SW480 (cell line): Measurements from ENCODE around the gene CUEDC2.

Source experiments
- DNase-seq: peaks from one replicate; pipeline ENCODE4 v3.0.0-alpha.2; 2016; ENCODE audit warnings: low spot score

CUEDC2 gene

GRCh38 chr10:102432162-102432950 lies at the start of gene CUEDC2:
Gene CUEDC2, minus strand, starts transcription at chr10:102432574. Its CDS starts 7,386 bp downstream, at chr10:102425188.
- peak; percentile 91 for DNase-seq

- no peak for DNase-seq
These were observed 48.0 kb upstream of the CUEDC2 start for GRCh38 chr10:102480396-102480795.

- no peak for DNase-seq
These were observed 47.3 kb upstream of the CUEDC2 start for GRCh38 chr10:102479651-102480050.

- no peak for DNase-seq
These were observed 44.2 kb upstream of the CUEDC2 start for GRCh38 chr10:102476466-102477141.

GRCh38 chr10:102475451-102476040 lies 43.2 kb upstream of the CUEDC2 start:
- no peak for DNase-seq

GRCh38 chr10:102473445-102474331 lies 41.3 kb upstream of the CUEDC2 start:
- DNase-seq, result no peak

GRCh38 chr10:102470579-102471546 lies 38.5 kb upstream of the CUEDC2 start:
- DNase-seq, result no peak

GRCh38 chr10:102468683-102469082 lies 36.3 kb upstream of the CUEDC2 start:
- no peak for DNase-seq

- DNase-seq, result no peak
These were observed 35.6 kb upstream of the CUEDC2 start for GRCh38 chr10:102467971-102468438.

- no peak for DNase-seq
These were observed 34.9 kb upstream of the CUEDC2 start for GRCh38 chr10:102467318-102467717.

GRCh38 chr10:102465466-102465865 lies 33.1 kb upstream of the CUEDC2 start:
- DNase-seq, result no peak

- DNase-seq, result no peak
These were observed 31.6 kb upstream of the CUEDC2 start for GRCh38 chr10:102463983-102464382.

GRCh38 chr10:102462512-102463054 lies 30.2 kb upstream of the CUEDC2 start:
- no peak for DNase-seq

GRCh38 chr10:102461187-102462054 lies 29.0 kb upstream of the CUEDC2 start:
- DNase-seq, result peak; percentile 87

- no peak for DNase-seq
These were observed 28.4 kb upstream of the CUEDC2 start for GRCh38 chr10:102460836-102461186.

GRCh38 chr10:102458656-102459055 lies 26.3 kb upstream of the CUEDC2 start:
- no peak for DNase-seq

- no peak for DNase-seq
These were observed 25.3 kb upstream of the CUEDC2 start for GRCh38 chr10:102457591-102458150.

- DNase-seq, result peak; percentile 44
These were observed 23.6 kb upstream of the CUEDC2 start for GRCh38 chr10:102455893-102456471.
